GM12801 (cell line): ENCODE results near the gene C17orf100.

Source experiments
- CTCF ChIP-seq: IDR thresholded peaks from one replicate; pipeline ENCODE4 v1.5.1; 2011; ENCODE audit warnings: control low read depth; ENCODE audit not compliant: insufficient read length; ENCODE audit errors: extremely low read depth

Gene C17orf100

GRCh38 chr17:6669479-6670212, 18.1 kb downstream of the C17orf100 start:
- TF ChIP-seq CTCF, result no peak

GRCh38 chr17:6670571-6670970, 19.0 kb downstream of the C17orf100 start:
- TF ChIP-seq CTCF, result no peak

GRCh38 chr17:6670999-6671398, 19.4 kb downstream of the C17orf100 start:
- no peak for TF ChIP-seq CTCF

GRCh38 chr17:6671431-6671830, 19.9 kb downstream of the C17orf100 start:
- no peak for TF ChIP-seq CTCF

DNA sequence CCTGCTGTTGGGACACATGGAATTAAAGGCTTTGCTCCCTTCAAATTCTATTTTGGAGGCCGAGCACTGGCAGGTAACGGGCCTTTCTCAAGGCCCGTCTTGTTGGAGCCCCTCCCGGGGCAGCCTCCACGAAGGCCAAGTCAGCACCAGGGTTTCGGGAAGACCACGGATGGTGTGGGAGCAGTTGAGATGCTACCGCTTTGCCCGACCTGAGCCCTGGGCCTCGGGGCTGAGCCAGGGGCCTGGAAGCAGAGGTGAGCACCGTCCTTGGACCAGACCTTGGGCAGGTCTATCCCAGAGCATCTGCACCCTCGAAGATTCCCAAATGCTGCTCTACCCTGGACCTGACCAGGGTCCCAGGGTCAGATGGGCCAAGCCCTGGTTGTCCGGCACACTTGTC, 23.0 kb downstream of the C17orf100 start:
- TF ChIP-seq CTCF, result no peak

DNA sequence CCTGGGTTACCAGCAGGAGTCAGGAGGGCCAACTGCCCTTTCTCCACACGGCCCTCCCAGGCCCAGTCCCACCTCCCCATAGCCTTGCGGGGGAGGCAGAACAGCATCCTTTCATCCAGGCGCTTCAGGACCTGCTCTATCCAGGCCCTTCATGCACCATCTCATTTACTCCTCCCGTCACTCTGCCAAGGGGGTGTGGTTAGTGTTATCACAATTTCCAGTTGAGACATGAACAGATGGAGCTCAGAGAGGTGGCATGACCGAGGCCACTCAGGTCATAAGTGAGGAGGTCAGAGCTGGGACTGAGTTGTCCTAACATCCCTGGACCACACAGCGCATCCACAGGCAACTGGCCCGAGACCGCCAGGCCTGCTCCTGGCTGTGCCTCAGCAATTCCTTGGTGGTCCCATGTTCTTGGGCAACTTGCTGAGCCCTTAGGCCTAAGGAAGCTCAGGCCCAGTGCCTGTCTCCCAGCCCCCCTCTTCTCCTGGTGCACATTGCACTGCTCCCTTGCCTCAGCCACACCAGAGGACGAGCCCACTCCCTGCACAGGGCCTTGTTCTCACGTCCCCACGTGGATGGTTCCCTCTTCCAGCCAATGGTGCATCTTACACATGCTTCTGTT, 23.8 kb downstream of the C17orf100 start:
- TF ChIP-seq CTCF, result no peak

DNA sequence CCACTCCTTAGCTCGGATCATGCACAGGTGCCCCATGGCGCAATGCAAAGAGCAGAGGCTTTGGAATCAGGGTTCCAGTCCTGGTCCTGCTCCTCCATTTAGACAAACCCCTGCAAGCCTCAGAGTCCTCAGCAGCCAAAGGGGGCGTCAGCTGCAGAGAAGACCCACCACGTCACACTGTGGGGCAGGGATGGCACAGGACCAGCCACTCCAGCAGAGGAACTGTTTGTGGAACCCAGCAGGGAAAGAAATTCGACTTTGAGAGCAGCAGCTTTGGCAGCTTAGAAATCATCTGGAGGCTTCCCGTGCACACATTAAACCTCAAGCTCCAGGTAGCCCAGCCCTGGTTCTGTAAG, 25.2 kb downstream of the C17orf100 start:
- no peak for TF ChIP-seq CTCF
